ENCODE data around the gene BARX2.

Gene BARX2

GRCh38 chr11:129447654-129448239, 72.1 kb downstream of the BARX2 start:
- Mint-ChIP-seq H3K36me3 (no peaks in the 10 kb centered on the region), H3K9me3 (peaks cover 8% of the 10 kb centered on the region), H3K27me3 (no peaks in the 10 kb centered on the region), H3K27ac (no peak overlapping the region), H3K4me3 (no peak overlapping the region), H3K4me1 (no peaks in the 10 kb centered on the region)
- no peak for ATAC-seq (ENCODE audit: low read depth)
- DNase-seq (ENCODE audit: low spot score in 2 of 2): no peak

DNA sequence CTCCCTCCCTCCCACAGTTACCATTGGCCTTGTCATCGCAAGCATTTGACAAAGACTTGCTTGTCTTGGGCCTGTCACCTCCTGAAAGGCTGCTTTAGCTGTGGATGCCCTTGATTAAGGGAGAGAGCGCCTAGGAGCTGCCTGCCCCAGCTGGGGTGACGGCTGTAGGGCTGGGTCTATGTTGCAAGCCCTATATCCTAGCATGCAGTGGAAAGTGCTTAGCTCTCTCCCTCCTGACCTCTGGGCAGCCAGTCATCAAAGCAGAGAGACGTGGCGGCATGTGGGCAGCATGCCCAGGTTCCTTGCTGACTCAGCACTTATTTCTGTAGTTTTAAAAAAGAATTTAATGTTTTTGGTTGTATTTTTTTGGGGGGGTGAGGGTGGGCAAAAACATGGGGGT, 75.9 kb downstream of the BARX2 start:
- H3K4me3 Mint-ChIP-seq: no peak overlapping the region

DNA sequence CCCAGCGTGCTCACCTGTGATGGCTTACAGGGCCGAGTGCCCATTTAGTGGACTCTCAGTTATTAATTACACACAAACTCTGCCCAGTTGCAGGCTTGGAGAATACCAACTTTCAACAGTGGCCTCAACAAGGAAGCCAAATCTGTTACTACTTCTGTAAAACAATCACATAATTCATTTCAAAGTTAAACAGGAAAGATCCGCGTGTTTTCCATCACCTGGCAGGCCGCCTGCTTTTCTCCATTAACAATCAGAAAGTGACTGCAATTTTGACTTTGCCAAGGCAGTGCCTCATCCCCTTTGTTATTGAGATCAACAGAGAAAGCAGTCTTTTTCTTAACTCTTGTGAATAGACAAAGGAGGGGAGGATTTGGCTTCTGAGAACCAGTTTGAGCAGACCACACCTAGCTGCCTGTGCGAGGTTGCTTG, 77.7 kb downstream of the BARX2 start:
- H3K27ac Mint-ChIP-seq: no peak overlapping the region
- no peaks in the 10 kb centered on the region for H3K36me3 Mint-ChIP-seq
- H3K27me3 Mint-ChIP-seq: peaks cover 2% of the 10 kb centered on the region
- ATAC-seq (ENCODE audit: low read depth) (no peak), DNase-seq (ENCODE audit: low spot score in 2 of 2) (no peak)
- H3K4me1 Mint-ChIP-seq: no peaks in the 10 kb centered on the region
- H3K4me3 Mint-ChIP-seq: no peak overlapping the region
- peaks cover 8% of the 10 kb centered on the region for H3K9me3 Mint-ChIP-seq

More for the DNA sequence above, 75.9 kb downstream of the BARX2 start:
- H3K4me1 Mint-ChIP-seq: no peaks in the 10 kb centered on the region
- peaks cover 2% of the 10 kb centered on the region for H3K27me3 Mint-ChIP-seq
- peaks cover 8% of the 10 kb centered on the region for H3K9me3 Mint-ChIP-seq
- no peak overlapping the region for H3K27ac Mint-ChIP-seq
- DNase-seq (ENCODE audit: low spot score in 2 of 2) (no peak), ATAC-seq (ENCODE audit: low read depth) (no peak)
- H3K36me3 Mint-ChIP-seq: no peaks in the 10 kb centered on the region

DNA sequence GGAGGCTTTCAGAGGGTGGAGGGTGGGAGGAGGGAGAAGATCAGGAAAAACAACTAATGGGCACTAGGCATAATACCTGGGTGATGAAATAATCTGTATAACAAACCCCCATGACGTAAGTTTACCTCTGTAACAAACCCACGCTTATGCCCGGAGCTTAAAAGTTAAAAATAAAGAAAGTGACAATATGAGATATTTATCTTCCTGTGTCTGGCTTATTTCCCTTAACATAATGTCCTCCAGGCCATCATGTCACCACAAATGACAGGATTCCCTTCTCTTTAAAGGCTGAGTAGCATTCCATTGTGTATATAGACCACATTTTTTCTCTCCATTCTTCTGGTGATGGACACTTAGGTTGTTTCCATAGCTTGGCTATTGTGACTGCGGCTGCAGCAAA, 79.5 kb downstream of the BARX2 start:
- DNase-seq (ENCODE audit: low spot score in 2 of 2) (no peak), ATAC-seq (ENCODE audit: low read depth) (no peak)
- Mint-ChIP-seq H3K4me1 (no peaks in the 10 kb centered on the region), H3K9me3 (peaks cover 3% of the 10 kb centered on the region), H3K4me3 (no peak overlapping the region), H3K27me3 (peaks cover 2% of the 10 kb centered on the region), H3K27ac (no peak overlapping the region), H3K36me3 (no peaks in the 10 kb centered on the region)

GRCh38 chr11:129455756-129456655, 80.4 kb downstream of the BARX2 start:
- H3K4me3 Mint-ChIP-seq: no peak overlapping the region
- H3K27me3 Mint-ChIP-seq: peaks cover 2% of the 10 kb centered on the region
- peaks cover under 1% of the 10 kb centered on the region for H3K9me3 Mint-ChIP-seq
- H3K36me3 Mint-ChIP-seq: no peaks in the 10 kb centered on the region
- ATAC-seq (ENCODE audit: low read depth) (no peak), DNase-seq (ENCODE audit: low spot score in 2 of 2) (no peak)
- H3K4me1 Mint-ChIP-seq: no peaks in the 10 kb centered on the region
- no peak overlapping the region for H3K27ac Mint-ChIP-seq

DNA sequence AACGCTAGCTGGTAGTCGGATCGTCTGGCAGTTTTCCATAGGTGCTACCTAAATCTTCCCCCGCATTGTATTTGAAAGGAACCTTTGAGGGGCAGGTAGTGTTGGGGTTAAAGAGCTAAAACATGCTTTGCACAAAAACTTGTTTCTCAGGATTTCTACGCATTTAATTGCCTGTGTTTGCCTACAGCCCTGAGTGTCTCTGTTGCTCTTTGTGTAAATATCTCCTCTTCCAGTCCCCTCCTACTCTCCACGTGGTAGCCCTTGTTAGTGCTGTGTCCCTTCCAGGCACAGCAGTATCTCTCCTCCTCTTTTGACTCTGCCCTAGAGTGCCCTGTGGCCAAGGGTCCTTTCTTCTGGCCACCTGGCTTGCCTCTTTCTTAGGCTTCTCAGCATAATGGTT, 81.7 kb downstream of the BARX2 start:
- no peaks in the 10 kb centered on the region for H3K36me3 Mint-ChIP-seq
- H3K9me3 Mint-ChIP-seq: no peaks in the 10 kb centered on the region
- H3K4me1 Mint-ChIP-seq: no peaks in the 10 kb centered on the region
- no peak overlapping the region for H3K27ac Mint-ChIP-seq
- H3K27me3 Mint-ChIP-seq: peaks cover 2% of the 10 kb centered on the region
- ATAC-seq (ENCODE audit: low read depth) (no peak), DNase-seq (ENCODE audit: low spot score in 2 of 2) (no peak)
- no peak overlapping the region for H3K4me3 Mint-ChIP-seq

DNA sequence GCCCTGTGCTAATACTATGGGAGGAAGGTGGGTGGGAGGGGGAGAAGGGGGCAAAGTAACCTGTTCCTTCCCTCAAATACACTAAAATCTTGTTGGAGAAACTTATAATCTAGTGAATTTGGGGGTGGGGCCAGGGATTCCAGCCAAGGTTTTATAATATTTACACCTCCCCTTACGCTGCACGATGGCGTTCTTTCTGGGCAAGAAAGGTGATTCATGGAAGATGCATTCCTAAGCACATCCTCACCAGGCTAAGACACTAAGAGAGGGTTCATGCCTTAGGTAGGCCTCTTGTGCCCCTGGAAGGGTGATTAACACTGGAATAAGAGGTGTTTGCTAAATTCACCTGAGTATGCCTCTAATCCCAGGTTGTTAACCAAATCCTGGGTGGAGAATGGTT, 82.6 kb downstream of the BARX2 start:
- H3K27me3 Mint-ChIP-seq: peaks cover 2% of the 10 kb centered on the region
- H3K4me1 Mint-ChIP-seq: no peaks in the 10 kb centered on the region
- DNase-seq (ENCODE audit: low spot score in 2 of 2): no peak
- no peaks in the 10 kb centered on the region for H3K36me3 Mint-ChIP-seq
- H3K9me3 Mint-ChIP-seq: no peaks in the 10 kb centered on the region
- ATAC-seq (ENCODE audit: low read depth): no peak
- no peak overlapping the region for H3K4me3 Mint-ChIP-seq
- no peak overlapping the region for H3K27ac Mint-ChIP-seq

DNA sequence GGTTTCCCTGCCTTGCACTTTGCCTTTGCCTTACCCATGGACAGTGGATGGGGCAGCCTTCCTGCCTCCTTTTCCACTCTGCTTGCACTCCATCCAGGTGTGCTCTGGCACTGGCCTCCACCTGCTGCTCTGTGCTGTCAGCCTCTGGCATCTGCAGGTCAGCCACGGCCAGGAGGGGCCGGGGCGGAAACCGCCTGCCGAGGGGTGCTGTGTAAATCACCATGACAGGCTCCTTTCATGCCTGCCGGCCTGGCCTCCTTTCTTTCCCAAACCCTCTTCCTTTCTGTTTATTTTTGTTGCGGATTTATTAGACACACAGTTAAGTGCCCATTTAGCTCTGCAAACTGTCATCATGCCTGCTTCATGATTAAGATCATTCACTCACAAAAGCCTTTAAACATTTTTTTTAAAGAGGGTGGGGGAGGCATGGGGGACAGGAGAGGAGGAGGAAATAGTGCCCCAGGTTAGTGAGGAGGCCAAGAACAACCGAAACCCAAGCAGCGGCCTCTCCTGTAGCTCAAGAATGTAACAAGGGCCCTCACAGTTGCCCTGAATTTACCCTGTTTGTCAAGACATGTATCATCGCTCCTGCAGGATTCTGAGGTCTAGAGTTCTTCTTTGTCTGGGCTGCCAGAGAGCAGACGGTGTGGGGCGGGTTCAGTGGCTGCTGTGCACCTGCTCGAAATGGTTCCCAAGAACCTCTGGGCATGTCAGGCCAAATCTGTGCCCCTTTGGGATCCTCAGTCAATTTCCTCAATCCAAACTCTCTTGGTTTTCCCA, 83.3 kb downstream of the BARX2 start:
- no peaks in the 10 kb centered on the region for H3K4me1 Mint-ChIP-seq
- DNase-seq (ENCODE audit: low spot score in 2 of 2) (no peak), ATAC-seq (ENCODE audit: low read depth) (no peak)
- H3K36me3 Mint-ChIP-seq: no peaks in the 10 kb centered on the region
- peaks cover 4% of the 10 kb centered on the region for H3K27me3 Mint-ChIP-seq
- no peak overlapping the region for H3K27ac Mint-ChIP-seq
- H3K4me3 Mint-ChIP-seq: no peak overlapping the region
- H3K9me3 Mint-ChIP-seq: no peaks in the 10 kb centered on the region

GRCh38 chr11:129460714-129461113, 85.1 kb downstream of the BARX2 start:
- DNase-seq (ENCODE audit: low spot score in 2 of 2) (no peak), ATAC-seq (ENCODE audit: low read depth) (no peak)
- H3K9me3 Mint-ChIP-seq: peaks cover 2% of the 10 kb centered on the region
- H3K4me3 Mint-ChIP-seq: no peak overlapping the region
- no peaks in the 10 kb centered on the region for H3K36me3 Mint-ChIP-seq
- peaks cover 2% of the 10 kb centered on the region for H3K27me3 Mint-ChIP-seq
- no peaks in the 10 kb centered on the region for H3K4me1 Mint-ChIP-seq
- H3K27ac Mint-ChIP-seq: no peak overlapping the region

DNA sequence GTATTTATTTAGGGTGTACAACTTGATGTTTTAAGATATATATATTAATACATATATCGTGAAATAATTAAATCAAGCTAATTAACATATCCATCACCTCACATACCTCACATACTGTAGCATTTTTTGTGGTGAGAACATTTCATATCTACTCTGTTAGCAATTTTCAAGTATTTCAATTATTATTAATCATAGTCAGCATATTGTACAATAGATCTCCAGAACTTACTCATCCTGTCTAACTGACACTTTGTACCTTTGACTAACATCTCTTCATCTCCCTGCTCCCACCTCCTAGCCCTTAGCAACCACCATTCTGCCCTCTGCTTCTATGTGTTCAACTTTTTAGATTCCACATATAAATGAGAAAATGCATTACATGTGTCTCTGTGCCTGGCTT, 108.4 kb downstream of the BARX2 start:
- ATAC-seq (ENCODE audit: low read depth) (no peak), DNase-seq (ENCODE audit: low spot score in 2 of 2) (no peak)
- Mint-ChIP-seq H3K27ac (no peak overlapping the region), H3K27me3 (no peaks in the 10 kb centered on the region), H3K4me3 (no peak overlapping the region), H3K4me1 (no peaks in the 10 kb centered on the region), H3K36me3 (no peaks in the 10 kb centered on the region), H3K9me3 (peaks cover 10% of the 10 kb centered on the region)

- H3K27me3 Mint-ChIP-seq: peaks cover 4% of the 10 kb centered on the region
- no peak overlapping the region for H3K4me3 Mint-ChIP-seq
- no peak overlapping the region for H3K27ac Mint-ChIP-seq
- no peaks in the 10 kb centered on the region for H3K4me1 Mint-ChIP-seq
- ATAC-seq (ENCODE audit: low read depth): no peak
- no peak for DNase-seq (ENCODE audit: low spot score in 2 of 2)
- H3K36me3 Mint-ChIP-seq: no peaks in the 10 kb centered on the region
- peaks cover 7% of the 10 kb centered on the region for H3K9me3 Mint-ChIP-seq
These were observed 113.6 kb downstream of the BARX2 start for GRCh38 chr11:129489249-129489648.

- ATAC-seq (ENCODE audit: low read depth) (no peak), DNase-seq (ENCODE audit: low spot score in 2 of 2) (no peak)
- peaks cover 7% of the 10 kb centered on the region for H3K9me3 Mint-ChIP-seq
- H3K4me3 Mint-ChIP-seq: no peak overlapping the region
- no peak overlapping the region for H3K27ac Mint-ChIP-seq
- H3K27me3 Mint-ChIP-seq: peaks cover 4% of the 10 kb centered on the region
- H3K36me3 Mint-ChIP-seq: no peaks in the 10 kb centered on the region
- no peaks in the 10 kb centered on the region for H3K4me1 Mint-ChIP-seq
These were observed 114.4 kb downstream of the BARX2 start for GRCh38 chr11:129490004-129490403.

- DNase-seq (ENCODE audit: low spot score in 2 of 2) (no peak), ATAC-seq (ENCODE audit: low read depth) (no peak)
- H3K27ac Mint-ChIP-seq: no peak overlapping the region
- H3K27me3 Mint-ChIP-seq: peaks cover 4% of the 10 kb centered on the region
- no peak overlapping the region for H3K4me3 Mint-ChIP-seq
- H3K4me1 Mint-ChIP-seq: no peaks in the 10 kb centered on the region
- no peaks in the 10 kb centered on the region for H3K36me3 Mint-ChIP-seq
- peaks cover 5% of the 10 kb centered on the region for H3K9me3 Mint-ChIP-seq
These were observed 118.1 kb downstream of the BARX2 start for GRCh38 chr11:129493746-129494145.

Measured in memory B cell (primary cell).